Measurements from ENCODE around the gene RAP1B.

- TF ChIP-seq EZH2phosphoT487 (IDR thresholded peaks at IDR 0.05; ENCODE audit: insufficient read depth, low read depth) (no peak), EZH2 (IDR thresholded peaks at IDR 0.05; ENCODE audit: insufficient read depth, poor library complexity, severe bottlenecking) (no peak)
Observed at GRCh38 chr12:68591734-68592418, 18.8 kb upstream of the RAP1B start.
